ENCODE data around the gene ZFYVE27.

Gene ZFYVE27

DNA sequence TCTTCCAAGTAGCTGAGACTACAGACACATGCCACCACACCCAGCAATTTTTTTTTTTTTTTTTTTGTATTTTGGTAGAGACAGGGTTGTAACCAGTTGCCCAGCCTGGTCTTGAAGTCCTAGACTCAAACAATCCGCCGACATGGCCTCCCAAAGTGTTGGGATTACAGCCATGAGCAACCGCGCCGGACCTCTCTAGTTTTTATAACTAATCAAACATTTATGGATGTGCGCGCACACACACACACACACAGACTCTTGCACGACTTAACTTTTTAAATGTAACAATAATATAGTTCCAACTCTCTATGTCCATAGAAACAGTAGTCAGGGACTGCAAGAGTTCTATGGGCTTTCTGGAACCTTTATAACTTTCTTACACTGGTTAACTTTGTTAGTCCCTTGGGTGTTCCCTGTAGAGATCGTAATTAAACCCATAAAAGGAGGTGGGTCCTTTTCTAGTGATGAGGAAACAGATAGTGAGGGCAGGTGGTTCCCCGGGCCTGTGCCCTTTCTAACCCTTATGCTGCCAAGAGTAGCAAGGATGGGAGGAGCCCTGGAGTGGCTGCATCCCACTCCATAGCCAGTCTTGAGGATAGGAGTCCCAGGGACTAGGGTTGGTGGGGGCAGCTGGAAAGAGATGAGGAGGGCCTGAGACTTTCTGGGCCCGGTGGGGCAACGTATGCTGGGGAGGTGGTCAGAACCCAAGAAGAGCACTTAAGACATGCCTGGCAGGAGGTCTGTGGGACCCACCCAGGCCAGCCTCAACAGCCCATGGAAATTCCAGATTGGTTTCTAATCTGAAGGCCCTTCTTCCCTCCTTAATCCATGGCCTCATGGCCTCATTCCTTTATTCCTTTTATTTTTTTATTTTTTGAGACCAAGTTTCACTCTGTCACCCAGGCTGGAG, 14.8 kb upstream of the ZFYVE27 start:
- no peak for TF ChIP-seq POLR2AphosphoS5 (IDR thresholded peaks at IDR 0.05; ENCODE audit: borderline replicate concordance, low read depth, low read length)
- no peak for TF ChIP-seq FOXP2 (optimal IDR thresholded peaks at IDR 0.05; ENCODE audit: control extremely low read depth, extremely low read length, insufficient read depth)
- TF ChIP-seq EZH2 (IDR thresholded peaks at IDR 0.05), result no peak
- Histone ChIP-seq H3K27ac (no peak overlapping the region), H3K9me3 (ENCODE audit: low read depth, low read length) (no peaks in the 10 kb centered on the region), H3K9ac (ENCODE audit: insufficient read length) (no peak overlapping the region), H3K4me3 (no peak overlapping the region), H3K36me3 (ENCODE audit: insufficient read depth, low read length) (no peaks in the 10 kb centered on the region)
- DNase-seq (ENCODE audit: low read depth, low spot score), result no peak

DNA sequence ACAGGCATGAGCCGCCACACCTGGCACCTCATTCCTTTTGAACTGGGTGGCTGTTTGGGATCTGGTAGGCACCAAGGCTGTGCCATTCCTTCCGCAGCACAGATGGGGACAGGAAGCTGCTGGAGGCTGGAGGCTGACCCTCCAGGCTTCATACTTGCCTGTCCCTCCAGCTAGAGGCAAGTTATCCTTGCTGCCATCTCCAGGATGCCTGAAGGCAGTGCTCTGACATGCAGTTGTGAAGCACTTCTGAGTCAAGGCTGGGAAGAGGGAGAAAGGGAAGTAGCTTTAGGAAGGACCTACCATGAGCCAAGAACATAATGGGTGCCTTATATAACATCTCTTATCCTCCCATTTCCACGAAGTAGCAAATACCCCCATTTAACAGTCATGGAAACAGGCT, 13.9 kb upstream of the ZFYVE27 start:
- Histone ChIP-seq H3K9me3 (ENCODE audit: low read depth, low read length) (no peaks in the 10 kb centered on the region), H3K9ac (ENCODE audit: insufficient read length) (no peak overlapping the region), H3K4me3 (no peak overlapping the region), H3K27ac (no peak overlapping the region), H3K36me3 (ENCODE audit: insufficient read depth, low read length) (no peaks in the 10 kb centered on the region)
- TF ChIP-seq EZH2 (IDR thresholded peaks at IDR 0.05) (no peak), FOXP2 (optimal IDR thresholded peaks at IDR 0.05; ENCODE audit: control extremely low read depth, extremely low read length, insufficient read depth) (no peak), POLR2AphosphoS5 (IDR thresholded peaks at IDR 0.05; ENCODE audit: borderline replicate concordance, low read depth, low read length) (no peak)
- DNase-seq (ENCODE audit: low read depth, low spot score), result no peak

DNA sequence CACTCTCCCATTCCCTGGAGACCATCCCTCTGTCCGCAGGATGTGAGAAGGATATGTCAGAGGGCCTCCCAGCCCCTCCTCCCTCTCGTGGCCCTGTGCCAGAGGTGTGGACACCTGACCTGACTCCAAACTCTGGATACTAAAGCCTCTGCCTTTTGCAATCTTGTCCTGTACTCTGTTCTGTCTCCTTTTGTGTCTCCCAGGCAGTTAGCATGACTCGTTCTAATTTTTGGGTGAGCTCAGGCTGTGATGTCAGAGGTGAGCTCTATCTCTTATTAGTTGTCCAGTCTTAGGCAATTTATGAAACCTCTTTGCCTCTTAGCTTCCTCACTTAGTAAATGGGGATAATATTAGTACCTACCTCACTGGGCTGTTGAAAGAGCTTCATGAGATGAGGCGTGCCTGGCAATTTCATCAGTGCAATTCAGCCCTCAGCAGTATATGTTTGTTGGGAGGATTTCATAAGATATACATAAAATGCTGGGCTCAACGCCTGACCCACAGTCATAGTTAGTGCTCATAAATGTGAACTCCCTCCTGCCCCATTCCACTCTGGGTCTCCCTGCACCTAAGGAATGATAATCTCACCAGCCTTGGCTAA, 12.5 kb upstream of the ZFYVE27 start:
- Histone ChIP-seq H3K27ac (no peak overlapping the region), H3K9ac (ENCODE audit: insufficient read length) (no peak overlapping the region), H3K9me3 (ENCODE audit: low read depth, low read length) (no peaks in the 10 kb centered on the region), H3K36me3 (ENCODE audit: insufficient read depth, low read length) (no peaks in the 10 kb centered on the region), H3K4me3 (no peak overlapping the region)
- TF ChIP-seq POLR2AphosphoS5 (IDR thresholded peaks at IDR 0.05; ENCODE audit: borderline replicate concordance, low read depth, low read length) (no peak), EZH2 (IDR thresholded peaks at IDR 0.05) (no peak), FOXP2 (optimal IDR thresholded peaks at IDR 0.05; ENCODE audit: control extremely low read depth, extremely low read length, insufficient read depth) (no peak)
- no peak for DNase-seq (ENCODE audit: low read depth, low spot score)

DNA sequence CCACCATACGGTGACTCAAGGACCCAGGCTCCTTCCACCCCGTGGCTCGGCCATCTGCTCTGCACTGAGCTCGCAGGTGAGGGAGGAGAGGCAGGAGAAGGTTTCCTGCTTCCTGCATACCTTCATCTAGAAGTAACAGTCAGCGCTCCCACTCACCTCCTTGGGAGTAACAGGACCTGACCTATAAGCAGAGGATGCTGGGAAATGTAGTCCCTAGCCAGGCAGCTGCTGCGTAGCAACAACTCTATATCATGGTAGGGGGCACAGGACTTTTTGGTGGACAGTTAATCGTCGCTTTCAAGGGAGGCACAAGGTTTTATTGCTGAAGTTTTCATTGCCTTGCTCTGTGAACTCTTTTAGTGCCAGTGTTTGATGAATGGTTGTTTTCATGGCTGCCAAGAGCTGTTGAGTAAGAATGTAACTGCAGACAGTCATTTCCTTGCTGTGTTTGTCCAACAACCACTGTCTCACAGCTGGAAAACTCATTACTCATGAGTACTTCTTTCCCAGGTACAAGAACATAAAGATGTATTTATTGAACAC, 10.2 kb upstream of the ZFYVE27 start:
- H3K36me3 ChIP-seq (ENCODE audit: insufficient read depth, low read length), result no peaks in the 10 kb centered on the region
- no peak overlapping the region for H3K4me3 ChIP-seq
- H3K27ac ChIP-seq, result no peak overlapping the region
- no peak overlapping the region for H3K9ac ChIP-seq (ENCODE audit: insufficient read length)
- no peaks in the 10 kb centered on the region for H3K9me3 ChIP-seq (ENCODE audit: low read depth, low read length)
- no peak for DNase-seq (ENCODE audit: low read depth, low spot score)
- TF ChIP-seq FOXP2 (optimal IDR thresholded peaks at IDR 0.05; ENCODE audit: control extremely low read depth, extremely low read length, insufficient read depth), result no peak
- no peak for TF ChIP-seq EZH2 (IDR thresholded peaks at IDR 0.05)
- no peak for TF ChIP-seq POLR2AphosphoS5 (IDR thresholded peaks at IDR 0.05; ENCODE audit: borderline replicate concordance, low read depth, low read length)

DNA sequence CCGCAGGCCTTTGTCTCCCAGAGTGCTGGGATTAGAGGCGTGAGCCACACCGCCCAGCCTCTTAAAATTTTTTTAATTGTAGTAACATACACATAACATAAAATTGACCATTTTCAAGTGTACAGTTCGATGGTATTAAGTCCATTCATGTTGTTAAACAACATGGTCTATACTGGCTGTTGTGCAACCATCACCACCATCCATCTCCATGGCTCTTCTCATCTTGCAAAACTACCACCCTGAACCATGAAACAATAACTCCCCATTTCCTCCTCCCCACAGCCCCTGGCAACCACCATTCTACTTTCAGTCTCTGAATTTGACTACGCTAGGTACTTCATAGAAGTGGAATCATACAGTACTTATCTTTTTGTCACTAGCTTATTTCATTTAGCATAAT, 7.9 kb upstream of the ZFYVE27 start:
- no peak overlapping the region for H3K9ac ChIP-seq (ENCODE audit: insufficient read length)
- no peaks in the 10 kb centered on the region for H3K36me3 ChIP-seq (ENCODE audit: insufficient read depth, low read length)
- H3K27ac ChIP-seq, result no peak overlapping the region
- no peak overlapping the region for H3K4me3 ChIP-seq
- TF ChIP-seq EZH2 (IDR thresholded peaks at IDR 0.05) (no peak), FOXP2 (optimal IDR thresholded peaks at IDR 0.05; ENCODE audit: control extremely low read depth, extremely low read length, insufficient read depth) (no peak)
- H3K9me3 ChIP-seq (ENCODE audit: low read depth, low read length), result no peaks in the 10 kb centered on the region
- DNase-seq (ENCODE audit: low read depth, low spot score), result no peak

DNA sequence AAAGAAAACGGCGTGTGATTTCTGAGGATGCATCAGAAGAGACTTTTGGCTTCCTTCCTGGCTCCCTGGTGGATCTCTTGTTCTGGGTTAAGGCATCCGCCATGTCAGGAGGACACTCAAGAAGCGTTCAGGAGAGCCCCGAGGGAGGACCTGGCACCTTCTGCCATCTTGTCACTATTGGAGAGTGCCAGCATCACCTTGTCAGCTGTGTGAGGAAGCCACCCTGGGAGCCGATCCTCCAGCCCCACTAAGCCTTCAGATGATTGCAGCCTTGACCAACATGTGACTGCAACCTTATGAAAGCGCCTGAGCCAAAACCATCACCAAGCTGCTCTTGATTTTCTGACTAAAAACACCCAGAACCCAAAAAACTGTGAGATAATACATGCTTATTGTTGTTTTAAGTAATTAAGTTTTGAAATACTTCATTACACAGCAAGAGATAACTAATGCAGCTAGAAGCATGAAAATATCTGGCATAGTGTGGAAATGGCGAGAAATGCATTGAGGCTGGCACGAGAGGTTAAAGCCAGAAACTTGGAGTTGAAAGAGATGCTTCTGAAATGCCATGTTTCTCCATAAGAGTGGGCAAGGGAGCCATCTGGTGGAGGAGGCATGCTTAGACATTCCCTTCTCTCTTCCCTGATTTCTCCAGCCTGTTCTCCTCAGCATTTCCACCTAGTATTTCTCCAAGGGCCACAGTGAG, 5.4 kb upstream of the ZFYVE27 start:
- no peak for TF ChIP-seq POLR2AphosphoS5 (IDR thresholded peaks at IDR 0.05; ENCODE audit: borderline replicate concordance, low read depth, low read length)
- TF ChIP-seq FOXP2 (optimal IDR thresholded peaks at IDR 0.05; ENCODE audit: control extremely low read depth, extremely low read length, insufficient read depth), result no peak
- TF ChIP-seq EZH2 (IDR thresholded peaks at IDR 0.05), result no peak
- Histone ChIP-seq H3K4me3 (no peak overlapping the region), H3K36me3 (ENCODE audit: insufficient read depth, low read length) (no peaks in the 10 kb centered on the region), H3K27ac (no peak overlapping the region), H3K9me3 (ENCODE audit: low read depth, low read length) (no peaks in the 10 kb centered on the region), H3K9ac (ENCODE audit: insufficient read length) (no peak overlapping the region)
- DNase-seq (ENCODE audit: low read depth, low spot score), result no peak

DNA sequence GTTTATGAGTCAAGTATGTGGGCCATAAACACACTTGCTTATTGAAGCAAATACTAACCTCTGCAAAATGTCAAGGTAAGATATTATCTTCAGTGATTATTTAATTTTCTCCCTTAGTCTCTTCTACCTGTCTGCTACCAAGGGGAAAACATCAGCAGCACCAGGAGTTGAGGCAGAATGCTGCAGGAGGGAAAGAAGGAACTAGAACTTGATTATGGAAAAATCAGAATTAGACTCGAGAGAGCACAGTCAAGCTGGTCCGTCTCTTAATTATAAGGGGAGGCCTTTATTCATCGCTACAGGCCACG, 4.9 kb upstream of the ZFYVE27 start:
- no peak for TF ChIP-seq EZH2 (IDR thresholded peaks at IDR 0.05)
- no peak for TF ChIP-seq POLR2AphosphoS5 (IDR thresholded peaks at IDR 0.05; ENCODE audit: borderline replicate concordance, low read depth, low read length)
- TF ChIP-seq FOXP2 (optimal IDR thresholded peaks at IDR 0.05; ENCODE audit: control extremely low read depth, extremely low read length, insufficient read depth), result no peak
- no peaks in the 10 kb centered on the region for H3K36me3 ChIP-seq (ENCODE audit: insufficient read depth, low read length)
- H3K9me3 ChIP-seq (ENCODE audit: low read depth, low read length), result no peaks in the 10 kb centered on the region
- no peak overlapping the region for H3K27ac ChIP-seq
- no peak overlapping the region for H3K9ac ChIP-seq (ENCODE audit: insufficient read length)
- no peak for DNase-seq (ENCODE audit: low read depth, low spot score)
- H3K4me3 ChIP-seq, result no peak overlapping the region

DNA sequence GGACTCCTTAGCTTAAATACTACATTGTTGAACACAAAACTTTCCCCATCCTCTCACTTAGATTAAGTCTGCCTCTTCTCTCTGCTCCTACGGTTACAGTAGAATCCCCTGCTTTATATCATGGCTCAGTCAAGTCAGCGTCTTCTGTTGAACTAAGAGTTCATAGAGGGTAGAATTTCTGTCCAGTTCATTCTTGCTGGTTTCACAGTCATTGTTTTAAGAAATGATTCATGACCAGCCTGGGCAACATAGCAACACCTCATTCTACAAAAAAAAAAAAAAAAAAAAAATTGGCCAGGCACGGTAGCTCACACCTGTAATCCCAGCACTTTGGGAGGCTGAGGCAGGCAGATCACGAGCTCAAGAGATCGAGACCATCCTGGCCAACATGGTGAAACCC, 3.7 kb upstream of the ZFYVE27 start:
- Histone ChIP-seq H3K9me3 (ENCODE audit: low read depth, low read length) (no peaks in the 10 kb centered on the region), H3K36me3 (ENCODE audit: insufficient read depth, low read length) (no peaks in the 10 kb centered on the region), H3K9ac (ENCODE audit: insufficient read length) (no peak overlapping the region), H3K27ac (no peak overlapping the region), H3K4me3 (no peak overlapping the region)
- no peak for DNase-seq (ENCODE audit: low read depth, low spot score)
- no peak for TF ChIP-seq POLR2AphosphoS5 (IDR thresholded peaks at IDR 0.05; ENCODE audit: borderline replicate concordance, low read depth, low read length)
- TF ChIP-seq EZH2 (IDR thresholded peaks at IDR 0.05), result no peak
- TF ChIP-seq FOXP2 (optimal IDR thresholded peaks at IDR 0.05; ENCODE audit: control extremely low read depth, extremely low read length, insufficient read depth), result no peak
